GM12878 (cell line): ENCODE measurements around the gene ASB6. TPM values are rescaled to one million over a fixed set of nuclear protein-coding genes. Genes with fewer than 3 reads are reported as not detected.

Source experiments
- ATAC-seq: fragments of 200-7000 bp; cut with Tn5 transposase; 3 replicates; pipeline ENCODE4 v1.9.1; 2020; ENCODE audit warnings: mild to moderate bottlenecking, moderate library complexity
- BruUV-seq: library from RNA; stranded (reverse); fragments of 400-500 nt; replicated peaks from 2 replicates; lab custom pipeline; 2021; lab: Mats Ljungman, UMichigan
- CTCF ChIA-PET: fragments of 300-600 bp; sonication (Branson Sonifier 250); formaldehyde crosslinking; extraction: SDS; loops from one replicate; lab custom pipeline; 2021; ENCODE audit warnings: inconsistent platforms; lab: Yijun Ruan, JAX
- POLR2A ChIA-PET: fragments of 350-600 bp; formaldehyde crosslinking; extraction: SDS; loops from one replicate; lab custom pipeline; 2021; ENCODE audit warnings: inconsistent platforms; lab: Charles Lee
- RAD21 ChIA-PET: fragments of 300-600 bp; sonication (Branson Sonifier 250); formaldehyde crosslinking; loops from one replicate; lab custom pipeline; 2023; ENCODE audit warnings: antibody characterized with exemption; ENCODE audit not compliant: unreplicated experiment; lab: Charles Lee
- SMC1A ChIA-PET: fragments of 300-600 bp; sonication (Branson Sonifier 250); formaldehyde crosslinking; loops from one replicate; lab custom pipeline; 2023; ENCODE audit not compliant: unreplicated experiment, uncharacterized antibody; lab: Charles Lee
- DNase-seq: peaks from one replicate; pipeline ENCODE4 v3.0.0-alpha.2; 2011; ENCODE audit warnings: low read depth, low spot score
- FAIRE-seq: peaks from 3 replicates; lab custom pipeline; 2011; peaks lifted over from hg19 to GRCh38; lab: Jason Lieb, UNC
- H2AFZ ChIP-seq: 2 replicates; pipeline ENCODE4 v1.6.0; 2011; ENCODE audit warnings: low read depth, low read length, control low read depth; ENCODE audit not compliant: control insufficient read depth
- H3K27ac ChIP-seq: 2 replicates; pipeline ENCODE4 v1.5.1; 2011; ENCODE audit warnings: control low read depth; ENCODE audit not compliant: control insufficient read depth, insufficient read depth
- H3K27me3 ChIP-seq, 2 experiments: replicated peaks in 1 of 2; 2 replicates each; pipeline versions ENCODE4 v1.6.0 to v1.6.1; 2011; ENCODE audit warnings: low read length in 1 of 2; ENCODE audit not compliant: control insufficient read depth in 2 of 2, insufficient read depth in 2 of 2
- H3K36me3 ChIP-seq, 2 experiments: 2 replicates each; pipeline ENCODE4 v1.5.1; 2011; ENCODE audit warnings: low read length in 1 of 2; ENCODE audit not compliant: control insufficient read depth in 2 of 2, insufficient read depth in 2 of 2
- H3K4me1 ChIP-seq: 2 replicates; pipeline ENCODE4 v1.6.1; 2011; ENCODE audit warnings: mild to moderate bottlenecking, low read length, moderate library complexity, mixed read lengths; ENCODE audit not compliant: control insufficient read depth, insufficient read depth
- H3K4me2 ChIP-seq: 2 replicates; pipeline ENCODE4 v1.6.0; 2011; ENCODE audit warnings: control low read depth; ENCODE audit not compliant: control insufficient read depth, insufficient read depth
- H3K4me3 ChIP-seq: fragments of 200-600 bp; sonication (generic); 2 replicates; pipeline ENCODE4 v1.5.1; 2016
- H3K79me2 ChIP-seq: 2 replicates; pipeline ENCODE4 v1.6.0; 2011; ENCODE audit warnings: low read length; ENCODE audit not compliant: control insufficient read depth, insufficient read depth
- H3K9ac ChIP-seq: 2 replicates; pipeline ENCODE4 v1.8.0; 2011; ENCODE audit warnings: low read length, control low read depth, mixed read lengths; ENCODE audit not compliant: control insufficient read depth, insufficient read depth
- H3K9me3 ChIP-seq: replicated peaks from 3 replicates; pipeline ENCODE4 v1.5.1; 2011; ENCODE audit warnings: mild to moderate bottlenecking, low read length; ENCODE audit not compliant: control insufficient read depth, insufficient read depth
- H4K20me1 ChIP-seq: 2 replicates; pipeline ENCODE4 v1.6.0; 2011; ENCODE audit not compliant: control insufficient read depth, insufficient read depth
- CHD1 ChIP-seq: IDR thresholded peaks from 2 replicates; pipeline ENCODE4 v1.6.1; 2012; ENCODE audit warnings: low read depth, low read length, improper control_type of control experiment
- ETV6 ChIP-seq, 2 experiments: fragments of 450-650 bp in 1 of 2; IDR thresholded peaks in 1 of 2; conservative IDR thresholded peaks in 1 of 2; 2 replicates each; pipeline ENCODE4 v1.6.1; 2014; ENCODE audit warnings: antibody characterized with exemption in 1 of 2, borderline replicate concordance in 1 of 2, low read depth in 1 of 2, mild to moderate bottlenecking in 1 of 2, moderate library complexity in 1 of 2
- GABPA ChIP-seq: IDR thresholded peaks from 2 replicates; pipeline ENCODE4 v1.6.1; 2014; ENCODE audit warnings: antibody characterized with exemption, low read depth, mild to moderate bottlenecking, inconsistent platforms
- KLF5 ChIP-seq: fragments of 450-650 bp; IDR thresholded peaks from 2 replicates; pipeline ENCODE4 v1.6.1; 2014; ENCODE audit warnings: mild to moderate bottlenecking; ENCODE audit not compliant: partially characterized antibody
- NFYA ChIP-seq: IDR thresholded peaks from 2 replicates; pipeline ENCODE4 v1.6.1; 2011; ENCODE audit warnings: low read depth, mild to moderate bottlenecking, low read length, improper control_type of control experiment, borderline replicate concordance
- NFYB ChIP-seq: IDR thresholded peaks from 2 replicates; pipeline ENCODE4 v1.6.1; 2011; ENCODE audit warnings: low read depth, mild to moderate bottlenecking, low read length, improper control_type of control experiment, moderate library complexity; ENCODE audit not compliant: insufficient read depth
- PML ChIP-seq: IDR thresholded peaks from 2 replicates; pipeline ENCODE4 v1.6.1; 2012; ENCODE audit warnings: low read length, inconsistent platforms
- SPI1 ChIP-seq: IDR thresholded peaks from 2 replicates; pipeline ENCODE4 v1.6.1; 2011; ENCODE audit warnings: low read depth, mild to moderate bottlenecking, low read length, moderate library complexity, borderline replicate concordance; ENCODE audit not compliant: insufficient read depth
- SREBF1 ChIP-seq: IDR thresholded peaks from 2 replicates; pipeline ENCODE4 v1.6.1; 2012; ENCODE audit warnings: mild to moderate bottlenecking, low read length
- ZBED1 ChIP-seq: IDR thresholded peaks from 2 replicates; pipeline ENCODE4 v1.6.1; 2016; ENCODE audit warnings: borderline replicate concordance
- ZNF622 ChIP-seq: fragments of 450-650 bp; IDR thresholded peaks from 2 replicates; pipeline ENCODE4 v1.6.1; 2017; ENCODE audit warnings: mild to moderate bottlenecking, inconsistent platforms
- WGBS: methylation state at CpG from one replicate; pipeline ENCODE4 v1.1.6; 2016; ENCODE audit warnings: low lambda C conversion rate; ENCODE audit not compliant: insufficient replicate concordance, insufficient coverage; ENCODE audit errors: missing lambda C conversion rate; 5-methylcytosine and 5-hydroxymethylcytosine counted together
- in situ Hi-C: fragments of 300-500 bp; cut with MboI; formaldehyde crosslinking; loops from 9 replicates; pipeline ENCODE4 v1.14.3; 2018; ENCODE audit warnings: mixed read lengths
- intact Hi-C: fragments of 100-400 bp; cut with micrococcal nuclease; formaldehyde crosslinking; loops from one replicate; pipeline ENCODE4 v1.14.2; 2022; ENCODE audit not compliant: unreplicated experiment
- polyA plus RNA-seq, 11 experiments: library from polyadenylated mRNA; depleted of rRNA in 4 of 11; unstranded in 6 of 11; stranded (reverse) in 5 of 11; fragments of >200 nt; fragmentation: Nextera tagmentation in 4 of 11; fragmentation: Illumina TruSeq in 1 of 11; extraction: Ambion mirVana in 4 of 11; extraction: Trizol in 1 of 11; gene quantifications; 1 replicate in 1 of 11; 2 replicates in 10 of 11; pipeline versions ENCODE4 v1.2.1 to v1.2.3, GENCODE V29; 2011 to 2016; ENCODE audit warnings: inconsistent platforms in 2 of 11, missing spikeins in 2 of 11, low read depth in 1 of 11
- total RNA-seq, 4 experiments: library from RNA; depleted of rRNA in 3 of 4; stranded (reverse); fragments of >200 nt in 3 of 4; fragmentation: Illumina TruSeq in 1 of 4; extraction: Trizol in 1 of 4; gene quantifications; 2 replicates each; pipeline versions ENCODE4 v1.2.1 to v1.2.3, GENCODE V29; 2013 to 2021
- TF ChIP-seq, protein P1 (sequence below): fragments of 450-650 bp; formaldehyde crosslinking; IDR thresholded peaks from 2 replicates; pipeline ENCODE4 v1.5.0; 2022; ENCODE audit warnings: mild to moderate bottlenecking, missing genetic modification characterization

The ASB6 gene
- total and polyA plus RNA-seq, 10 of the 15 experiments (the other 5 are each of a cell fraction or from before 2014, with no cell fraction given): 0.80 to 18.2 (median 9.9) TPM

DNA sequence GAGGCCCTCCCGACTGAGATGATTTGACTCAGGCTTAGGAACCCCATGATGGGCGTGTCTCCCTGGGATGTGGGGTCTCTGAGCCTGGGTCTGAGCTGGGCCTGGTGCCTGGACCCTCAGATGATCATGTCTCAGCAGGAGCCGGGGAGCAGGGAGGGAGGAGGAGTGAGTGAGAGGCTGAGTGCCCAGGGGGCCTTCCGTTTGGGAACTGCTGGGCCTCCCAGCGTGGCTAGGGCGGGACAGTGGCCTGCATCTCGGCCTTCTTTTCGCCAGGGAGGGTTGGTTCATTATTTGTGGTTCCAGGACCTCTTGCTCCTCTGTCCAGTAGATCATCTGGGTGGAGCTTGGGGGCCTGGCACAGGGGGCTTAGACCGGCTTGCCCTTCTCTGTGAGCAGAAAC lies 29.1 kb upstream of the ASB6 start:
- ChIA-PET POLR2A (no interaction called here), CTCF (no interaction called here), RAD21 (no interaction called here), SMC1A (no interaction called here)
- H3K4me3 ChIP-seq: no peak overlapping the region
- no peaks in the 10 kb centered on the region for H3K36me3 ChIP-seq
- H2AFZ ChIP-seq: no peak overlapping the region
- no peak overlapping the region for H3K27ac ChIP-seq
- no peaks in the 10 kb centered on the region for H3K9me3 ChIP-seq
- 12% methylated on average over 9 of the region's 9 CpGs for whole genome bisulfite sequencing
- ATAC-seq: no peak
- no peaks in the 10 kb centered on the region for H4K20me1 ChIP-seq
- no peak overlapping the region for H3K4me2 ChIP-seq
- peaks cover 0 to 2% of the 10 kb centered on the region in 2 experiments; a peak in 2 of 4 replicates for H3K27me3 ChIP-seq
- intact Hi-C loops (no loop called here), in situ Hi-C loops (no loop called here)
- TF ChIP-seq SREBF1 (no peak), NFYB (no peak), NFYA (no peak), PML (no peak), ZNF622 (no peak), KLF5 (no peak), SPI1 (no peak), CHD1 (no peak), GABPA (no peak), ETV6 (conservative IDR thresholded peaks at IDR 0.05 in 1 of 2, IDR thresholded peaks at IDR 0.05 in 1 of 2; ENCODE audit: borderline replicate concordance in 1 of 2, low read depth in 1 of 2) (no peak), ZBED1 (no peak)
- TF ChIP-seq, protein P1, sequence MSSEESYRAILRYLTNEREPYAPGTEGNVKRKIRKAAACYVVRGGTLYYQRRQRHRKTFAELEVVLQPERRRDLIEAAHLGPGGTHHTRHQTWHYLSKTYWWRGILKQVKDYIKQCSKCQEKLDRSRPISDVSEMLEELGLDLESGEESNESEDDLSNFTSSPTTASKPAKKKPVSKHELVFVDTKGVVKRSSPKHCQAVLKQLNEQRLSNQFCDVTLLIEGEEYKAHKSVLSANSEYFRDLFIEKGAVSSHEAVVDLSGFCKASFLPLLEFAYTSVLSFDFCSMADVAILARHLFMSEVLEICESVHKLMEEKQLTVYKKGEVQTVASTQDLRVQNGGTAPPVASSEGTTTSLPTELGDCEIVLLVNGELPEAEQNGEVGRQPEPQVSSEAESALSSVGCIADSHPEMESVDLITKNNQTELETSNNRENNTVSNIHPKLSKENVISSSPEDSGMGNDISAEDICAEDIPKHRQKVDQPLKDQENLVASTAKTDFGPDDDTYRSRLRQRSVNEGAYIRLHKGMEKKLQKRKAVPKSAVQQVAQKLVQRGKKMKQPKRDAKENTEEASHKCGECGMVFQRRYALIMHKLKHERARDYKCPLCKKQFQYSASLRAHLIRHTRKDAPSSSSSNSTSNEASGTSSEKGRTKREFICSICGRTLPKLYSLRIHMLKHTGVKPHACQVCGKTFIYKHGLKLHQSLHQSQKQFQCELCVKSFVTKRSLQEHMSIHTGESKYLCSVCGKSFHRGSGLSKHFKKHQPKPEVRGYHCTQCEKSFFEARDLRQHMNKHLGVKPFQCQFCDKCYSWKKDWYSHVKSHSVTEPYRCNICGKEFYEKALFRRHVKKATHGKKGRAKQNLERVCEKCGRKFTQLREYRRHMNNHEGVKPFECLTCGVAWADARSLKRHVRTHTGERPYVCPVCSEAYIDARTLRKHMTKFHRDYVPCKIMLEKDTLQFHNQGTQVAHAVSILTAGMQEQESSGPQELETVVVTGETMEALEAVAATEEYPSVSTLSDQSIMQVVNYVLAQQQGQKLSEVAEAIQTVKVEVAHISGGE: no peak
- no peak for DNase-seq
- no peaks in the 10 kb centered on the region for H3K4me1 ChIP-seq
- no peaks in the 10 kb centered on the region for H3K79me2 ChIP-seq
- FAIRE-seq: no peak
- H3K9ac ChIP-seq: no peak overlapping the region
- no TSS peak for BruUV-seq
